Activated CD4-positive, alpha-beta T cell treated with anti-CD3 and anti-CD28 coated beads for 48 hours (primary cell): Measurements from ENCODE around the gene SLC5A12.

Experiments
- DNase-seq: peaks from one replicate; pipeline ENCODE4 v3.0.0-alpha.2; 2020

The SLC5A12 gene, protein sequence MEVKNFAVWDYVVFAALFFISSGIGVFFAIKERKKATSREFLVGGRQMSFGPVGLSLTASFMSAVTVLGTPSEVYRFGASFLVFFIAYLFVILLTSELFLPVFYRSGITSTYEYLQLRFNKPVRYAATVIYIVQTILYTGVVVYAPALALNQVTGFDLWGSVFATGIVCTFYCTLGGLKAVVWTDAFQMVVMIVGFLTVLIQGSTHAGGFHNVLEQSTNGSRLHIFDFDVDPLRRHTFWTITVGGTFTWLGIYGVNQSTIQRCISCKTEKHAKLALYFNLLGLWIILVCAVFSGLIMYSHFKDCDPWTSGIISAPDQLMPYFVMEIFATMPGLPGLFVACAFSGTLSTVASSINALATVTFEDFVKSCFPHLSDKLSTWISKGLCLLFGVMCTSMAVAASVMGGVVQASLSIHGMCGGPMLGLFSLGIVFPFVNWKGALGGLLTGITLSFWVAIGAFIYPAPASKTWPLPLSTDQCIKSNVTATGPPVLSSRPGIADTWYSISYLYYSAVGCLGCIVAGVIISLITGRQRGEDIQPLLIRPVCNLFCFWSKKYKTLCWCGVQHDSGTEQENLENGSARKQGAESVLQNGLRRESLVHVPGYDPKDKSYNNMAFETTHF

DNA sequence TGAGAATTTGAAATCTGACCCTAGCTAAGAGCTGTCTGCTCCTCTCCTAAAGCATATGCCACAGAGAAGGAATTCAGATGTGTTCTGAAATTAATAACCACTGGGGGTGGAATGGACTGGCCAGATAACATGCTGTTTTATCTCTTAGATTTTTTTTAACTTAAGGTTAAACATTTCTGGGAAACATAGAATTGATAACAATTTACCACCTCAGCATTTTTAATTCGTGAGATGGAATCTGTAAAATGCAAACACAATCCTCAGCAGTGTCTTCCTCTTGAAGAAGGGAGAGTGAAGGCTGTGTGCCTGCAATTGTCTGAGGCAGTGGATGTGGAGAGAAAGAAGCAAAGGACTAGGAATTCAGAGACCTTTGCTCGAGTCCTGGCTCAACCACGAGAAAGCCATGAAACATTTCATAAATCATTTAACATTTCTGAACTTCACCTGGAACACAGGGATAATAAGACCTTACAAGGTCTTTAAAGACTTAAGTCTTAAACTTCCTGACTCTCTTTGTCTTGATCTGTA is at the start of gene SLC5A12:
Gene SLC5A12 (minus strand): TSS at position 113 of the 528 bp plus-strand sequence. CDS start 346 bp downstream, outside the sequence.
- DNase-seq: no peak

DNA sequence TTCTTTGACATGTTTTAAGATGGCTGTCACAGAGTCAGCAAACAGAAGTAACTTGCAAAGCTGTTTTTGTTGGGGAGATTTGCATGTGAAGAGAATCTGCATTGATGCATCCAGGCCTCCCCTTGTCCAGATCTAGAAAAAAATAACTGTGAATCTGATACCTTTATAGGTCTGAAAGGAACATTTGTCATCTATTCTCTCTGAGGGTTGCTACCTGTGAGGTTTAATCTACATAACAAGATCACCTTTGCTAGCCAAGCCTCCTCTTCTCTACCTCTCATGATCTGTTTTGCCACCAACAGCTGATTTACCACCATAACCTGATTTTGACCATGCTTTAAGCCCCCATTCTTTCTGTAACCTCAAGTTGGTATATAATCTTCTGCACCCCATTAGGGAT is 47.2 kb upstream of the SLC5A12 start:
- DNase-seq: no peak

DNA sequence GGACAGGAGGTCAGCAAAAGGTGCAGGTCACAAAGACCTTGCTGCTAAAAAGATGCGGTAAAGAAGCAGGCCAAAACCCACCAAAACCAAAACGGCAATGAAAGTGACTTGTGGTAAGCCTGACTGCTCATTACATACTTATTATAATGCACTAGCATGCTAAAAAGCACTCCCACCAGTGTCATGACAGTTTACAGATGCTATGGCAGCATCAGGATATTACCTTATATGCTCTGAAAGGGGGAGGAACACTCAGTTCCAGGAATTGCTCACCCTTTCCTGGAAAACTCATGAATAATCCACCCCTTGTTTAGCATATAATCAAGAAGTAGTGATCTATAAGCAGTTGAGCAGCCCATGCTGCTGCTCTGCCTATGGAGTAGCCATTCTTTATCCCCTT is 45.2 kb upstream of the SLC5A12 start:
- DNase-seq: no peak

DNA sequence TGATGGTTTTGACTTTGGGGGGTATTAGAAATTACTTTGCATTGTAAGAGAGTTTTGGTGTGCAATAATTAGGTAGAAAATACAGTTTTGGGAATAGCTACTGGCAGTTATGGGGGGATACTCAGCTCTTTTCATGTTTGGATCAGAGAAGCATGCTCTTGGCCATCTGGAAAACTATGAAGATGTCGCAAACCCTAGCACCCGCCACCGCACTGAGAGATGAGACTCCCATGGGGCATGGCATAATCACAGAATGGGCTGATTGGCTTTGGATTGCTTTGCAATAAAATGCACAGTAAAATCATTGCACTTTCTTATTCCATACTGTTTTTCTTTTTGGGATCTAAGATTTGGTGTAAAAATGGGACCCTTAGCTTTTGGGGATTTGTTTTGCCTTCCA is 43.5 kb upstream of the SLC5A12 start:
- DNase-seq: no peak

DNA sequence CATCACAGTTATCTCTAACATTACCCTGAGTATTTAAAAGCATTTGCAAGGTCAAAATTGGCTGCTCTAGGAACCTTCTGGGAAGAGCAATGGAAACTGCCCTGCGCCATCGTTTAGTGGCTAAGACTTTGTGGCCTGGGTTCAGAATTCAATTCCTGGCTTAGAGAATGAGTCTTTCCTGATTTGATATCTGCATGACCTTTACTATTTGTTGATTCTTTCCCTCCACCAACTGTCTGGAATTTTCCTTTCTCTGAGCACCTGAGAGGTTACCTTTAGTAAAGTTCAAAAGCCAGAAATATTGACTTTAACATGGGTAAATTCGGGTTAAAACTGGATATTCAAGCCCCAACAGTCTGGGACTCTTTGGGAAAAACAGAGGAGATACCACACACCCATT is 43.0 kb upstream of the SLC5A12 start:
- no peak for DNase-seq

DNA sequence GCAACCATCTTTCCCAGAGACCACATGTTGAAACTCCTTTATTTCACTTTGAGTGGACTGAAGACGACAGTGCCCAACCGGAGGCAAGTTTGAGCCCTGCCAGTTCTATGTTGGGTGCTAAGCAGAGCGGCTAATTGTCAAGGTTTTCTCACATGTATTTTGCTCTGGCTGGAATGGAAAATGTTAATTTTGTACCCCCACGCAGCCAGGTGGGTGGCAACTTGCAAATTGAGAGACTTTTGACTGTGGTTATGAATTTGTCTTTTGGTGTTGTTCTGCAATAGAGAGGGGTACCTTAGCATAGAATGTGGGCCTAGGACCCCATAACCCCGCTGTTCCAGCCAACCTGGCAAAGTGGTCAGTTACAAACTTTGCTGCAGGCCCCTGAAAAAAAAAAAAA is 42.5 kb upstream of the SLC5A12 start:
- DNase-seq: no peak

DNA sequence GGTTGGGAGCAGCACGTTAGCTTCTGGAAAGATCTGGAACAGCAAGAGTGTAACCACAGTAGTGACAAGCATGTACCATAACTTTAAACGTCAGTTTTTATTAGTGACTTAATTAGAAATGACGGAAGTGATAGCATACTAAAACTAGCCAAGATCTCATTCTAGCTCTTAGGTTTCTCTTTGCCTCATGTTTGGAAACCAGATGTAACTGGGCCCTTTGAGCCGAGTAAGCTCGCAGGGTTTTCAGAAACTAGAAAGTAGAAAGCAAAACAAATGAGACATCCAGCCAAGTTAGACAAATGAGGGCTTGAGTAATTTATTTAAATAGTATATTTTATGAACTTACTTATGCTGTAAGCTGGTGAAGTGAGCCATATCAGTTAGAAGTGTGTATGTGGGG is 40.2 kb upstream of the SLC5A12 start:
- DNase-seq: no peak

DNA sequence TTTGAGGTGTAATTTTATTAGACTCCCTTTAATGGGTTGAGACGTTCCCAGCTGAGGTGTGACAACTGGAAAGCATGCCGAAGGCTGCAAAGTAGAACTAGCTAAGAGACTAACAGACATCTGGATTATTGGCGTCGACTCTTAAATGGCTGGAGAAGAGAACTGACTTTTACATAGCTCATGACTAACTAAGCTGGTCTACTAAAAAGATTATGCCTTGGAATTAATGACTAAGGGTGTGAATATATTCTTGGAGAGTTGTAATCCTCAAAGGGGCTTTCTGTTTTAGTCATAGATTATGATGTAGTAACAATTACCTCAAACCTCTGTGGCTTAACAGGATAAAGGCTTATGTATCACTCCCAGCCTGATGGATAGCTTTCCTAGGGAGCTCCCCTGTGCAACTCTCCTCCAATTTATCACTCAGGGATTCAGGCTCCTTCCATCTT is 39.5 kb upstream of the SLC5A12 start:
- DNase-seq: no peak

DNA sequence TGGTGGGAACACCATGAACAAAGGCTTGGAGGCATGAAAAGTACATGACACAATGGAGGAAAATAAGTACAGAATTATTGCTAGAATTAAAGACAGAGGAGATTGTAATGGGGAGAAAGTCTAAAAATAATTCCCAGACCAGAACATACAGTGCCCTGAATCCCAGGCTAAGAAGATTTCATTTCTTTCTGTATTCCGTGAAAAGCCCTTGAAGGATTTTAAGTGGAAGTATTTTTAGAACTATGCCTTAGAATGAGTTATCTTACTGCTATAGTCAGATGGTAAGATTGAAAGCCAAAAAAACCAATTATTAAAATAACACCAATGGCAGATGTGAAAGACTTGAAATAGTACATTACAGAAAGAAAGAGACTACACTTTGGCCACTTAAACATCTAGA is 36.1 kb upstream of the SLC5A12 start:
- DNase-seq: no peak

DNA sequence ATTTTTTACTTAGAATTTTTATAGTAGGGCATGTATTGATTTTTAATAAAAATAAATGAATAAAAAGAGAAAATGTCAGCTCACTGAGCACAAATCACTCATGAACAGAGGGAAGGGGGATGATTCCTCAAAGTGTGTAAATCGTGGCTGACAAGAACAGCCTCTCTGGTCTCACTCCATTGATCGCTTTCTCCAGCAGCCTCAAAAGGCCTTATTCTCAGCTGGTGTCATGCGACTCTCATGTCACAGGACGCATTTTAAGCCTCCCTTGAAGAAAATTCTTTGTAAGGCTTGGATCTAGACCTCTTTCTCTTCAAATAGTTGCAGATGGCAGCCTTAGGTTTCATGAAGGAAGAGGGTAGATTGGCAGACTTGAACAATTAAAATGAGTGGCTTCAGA is 33.9 kb upstream of the SLC5A12 start:
- no peak for DNase-seq

DNA sequence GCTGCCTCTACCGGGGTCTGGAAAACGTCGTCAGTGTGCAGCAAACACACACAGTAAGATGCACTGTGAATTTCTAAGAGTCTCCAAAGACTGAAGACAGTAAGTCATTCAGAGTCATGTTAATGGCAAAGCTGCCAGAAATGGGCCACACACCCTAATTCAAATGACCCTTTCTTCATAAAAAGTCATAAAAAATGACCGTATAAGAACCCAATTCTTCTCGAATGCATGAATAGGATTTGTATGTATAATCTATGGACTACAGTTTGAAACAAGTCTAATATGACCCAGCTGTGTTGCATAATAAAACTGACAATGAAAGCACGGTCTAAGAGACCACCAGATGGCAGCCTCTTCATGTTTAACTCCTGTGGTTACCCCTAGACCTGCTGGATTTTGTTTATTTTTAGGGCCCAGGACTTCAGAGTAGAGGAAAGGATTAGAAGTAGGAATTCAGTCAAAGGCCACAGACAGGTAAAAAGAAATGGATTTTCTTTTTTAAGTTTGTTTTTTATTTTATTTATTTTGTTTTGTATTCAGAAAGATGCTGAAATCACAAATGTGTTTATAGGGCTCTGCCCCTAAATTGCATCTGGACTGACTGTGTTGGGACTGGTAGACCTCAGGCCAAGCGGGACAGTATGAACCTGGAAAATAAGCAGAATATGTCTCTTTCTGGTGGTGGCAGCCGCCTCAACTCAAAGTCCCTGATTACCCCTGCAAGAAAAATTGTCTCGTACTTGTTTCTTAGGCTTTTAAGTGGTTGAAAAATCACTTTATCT is 32.1 kb upstream of the SLC5A12 start:
- peak; percentile 8 for DNase-seq

DNA sequence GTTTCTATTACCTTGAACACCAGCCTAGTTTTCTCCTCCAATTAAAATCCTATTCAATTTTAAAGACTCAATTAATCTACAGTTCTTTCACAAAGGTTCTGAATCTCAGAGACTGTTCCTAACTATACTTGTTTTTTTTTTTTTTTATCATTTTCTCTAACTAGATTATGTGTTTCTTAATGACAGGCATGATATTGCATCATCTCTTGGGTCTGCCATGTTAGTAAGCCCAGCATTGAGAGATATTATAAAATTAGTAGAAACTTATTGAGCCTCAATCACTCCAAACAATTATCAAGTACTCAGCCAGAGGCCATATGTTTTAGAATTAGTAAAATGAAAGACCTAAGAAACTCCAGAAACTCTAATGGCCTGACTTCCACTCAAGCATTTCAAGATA is 28.1 kb upstream of the SLC5A12 start:
- DNase-seq: no peak

DNA sequence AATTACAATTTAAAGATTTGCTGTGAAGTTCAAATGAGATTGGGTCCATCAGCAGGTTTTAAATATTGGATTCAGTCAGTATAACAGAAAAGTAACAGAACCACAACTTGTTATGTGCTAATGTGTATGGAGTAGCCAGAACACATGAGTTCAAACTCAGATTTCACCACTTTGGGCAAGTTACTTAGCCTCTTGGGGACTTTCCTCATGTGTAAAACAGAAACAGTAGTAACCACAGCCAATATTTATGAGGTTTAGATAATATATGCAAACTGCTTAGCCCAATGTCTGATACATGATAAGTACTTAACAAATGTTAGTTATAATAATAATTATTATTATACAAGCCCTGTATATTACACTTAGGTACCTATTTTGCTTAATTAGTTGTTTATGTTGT is 21.8 kb upstream of the SLC5A12 start:
- DNase-seq: no peak

DNA sequence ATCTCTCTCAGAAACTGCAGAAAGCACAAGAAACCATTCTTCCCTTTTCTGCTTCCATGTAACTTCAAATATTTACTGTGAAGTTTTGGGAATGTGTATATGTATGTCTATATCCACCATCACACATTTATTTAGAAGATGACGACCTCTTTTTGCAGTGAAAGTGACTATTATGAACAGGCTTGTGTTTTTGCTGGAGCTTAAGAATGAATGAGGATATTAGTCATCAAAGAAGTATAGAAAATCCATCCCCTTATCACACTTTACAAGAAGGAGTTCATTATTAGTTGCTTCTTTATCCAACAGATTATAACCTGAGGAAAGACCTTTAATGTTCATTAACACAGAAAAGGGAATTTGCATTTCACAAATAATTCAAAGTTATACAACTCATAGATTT is 21.1 kb upstream of the SLC5A12 start:
- no peak for DNase-seq

DNA sequence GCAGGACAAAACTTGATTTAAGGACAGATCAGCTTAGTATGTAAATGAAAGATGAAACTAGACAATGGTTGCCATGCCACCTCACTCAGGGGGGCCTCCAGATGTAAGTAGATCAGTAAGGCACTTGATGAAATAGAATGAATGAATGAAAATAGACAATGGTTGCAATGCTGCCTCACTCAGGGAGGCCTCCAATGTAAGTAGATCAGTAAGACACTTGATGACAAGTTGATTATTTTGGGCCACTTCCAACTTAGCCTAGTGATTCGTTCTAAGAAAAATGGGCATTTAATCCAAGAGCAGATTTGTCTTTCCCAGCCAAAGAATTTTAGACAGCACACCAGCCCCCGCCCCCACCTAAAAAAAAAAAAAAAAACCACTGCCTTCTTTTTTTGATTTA is 19.2 kb upstream of the SLC5A12 start:
- no peak for DNase-seq

DNA sequence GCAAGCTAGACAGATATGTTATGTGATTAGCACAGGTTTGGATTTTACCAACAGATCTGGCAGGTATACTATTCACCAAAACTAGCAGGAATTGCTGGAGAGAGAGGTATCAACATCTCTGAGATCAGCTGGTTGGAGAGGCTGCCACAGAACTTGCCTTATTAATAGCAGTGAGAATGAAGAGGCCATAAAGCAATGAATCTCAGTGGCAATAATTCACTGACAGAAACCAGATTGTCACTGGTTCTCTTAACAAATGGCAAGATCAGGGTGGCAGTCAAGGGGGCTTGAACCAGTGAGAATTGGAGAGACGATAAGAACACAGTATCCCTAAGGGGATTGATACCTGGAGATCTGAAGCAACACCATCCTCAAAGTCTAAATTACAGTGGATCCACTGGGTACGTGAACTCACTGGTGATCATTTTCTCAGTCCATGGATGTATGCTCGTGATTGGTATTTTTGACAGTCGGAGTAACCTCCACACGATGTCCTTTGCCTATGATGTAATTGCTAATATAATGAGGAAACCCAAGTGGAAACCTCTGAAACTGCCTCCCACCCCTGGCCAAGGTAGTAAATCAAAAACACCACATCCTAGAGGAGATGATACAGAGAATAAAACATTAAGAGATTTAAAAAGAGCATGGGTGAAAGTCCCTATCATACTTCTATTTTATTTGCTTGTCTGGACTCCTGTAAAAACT is 17.7 kb upstream of the SLC5A12 start:
- DNase-seq: no peak

DNA sequence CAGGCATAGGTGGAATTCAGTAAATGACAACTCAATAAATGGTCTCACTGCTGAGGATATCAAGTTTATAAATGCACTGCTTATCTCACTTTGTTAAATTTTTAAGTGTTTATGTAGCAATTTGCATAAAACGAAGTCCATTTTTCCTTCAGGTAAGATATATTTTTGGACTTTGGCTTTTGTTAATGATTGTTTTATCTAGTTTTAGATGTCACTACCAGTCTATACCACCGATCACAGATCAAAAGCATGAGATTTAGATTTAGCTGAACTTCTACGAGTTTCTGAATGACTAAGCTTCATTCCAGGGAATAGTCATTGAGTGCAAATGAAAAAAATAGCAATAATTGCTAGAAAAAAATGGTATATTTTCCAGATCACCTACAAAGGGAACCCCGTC is 12.8 kb upstream of the SLC5A12 start:
- DNase-seq: no peak

DNA sequence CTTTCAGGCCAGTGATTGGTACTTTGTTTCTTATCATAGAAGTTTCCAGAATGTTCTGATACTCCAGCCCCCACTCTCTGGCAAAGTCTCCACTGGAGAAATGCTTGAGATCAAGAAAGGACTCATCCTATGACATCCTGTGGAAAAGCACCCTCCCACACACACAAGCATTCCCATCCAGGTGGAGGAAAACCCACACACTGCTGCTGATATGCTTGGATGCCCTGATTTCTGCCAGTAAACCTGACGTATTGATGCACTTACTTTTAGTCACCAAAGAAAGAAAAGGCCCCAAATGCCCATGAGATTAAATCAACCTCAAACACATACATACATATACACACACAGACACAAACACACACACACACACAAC is 9.2 kb upstream of the SLC5A12 start:
- no peak for DNase-seq

DNA sequence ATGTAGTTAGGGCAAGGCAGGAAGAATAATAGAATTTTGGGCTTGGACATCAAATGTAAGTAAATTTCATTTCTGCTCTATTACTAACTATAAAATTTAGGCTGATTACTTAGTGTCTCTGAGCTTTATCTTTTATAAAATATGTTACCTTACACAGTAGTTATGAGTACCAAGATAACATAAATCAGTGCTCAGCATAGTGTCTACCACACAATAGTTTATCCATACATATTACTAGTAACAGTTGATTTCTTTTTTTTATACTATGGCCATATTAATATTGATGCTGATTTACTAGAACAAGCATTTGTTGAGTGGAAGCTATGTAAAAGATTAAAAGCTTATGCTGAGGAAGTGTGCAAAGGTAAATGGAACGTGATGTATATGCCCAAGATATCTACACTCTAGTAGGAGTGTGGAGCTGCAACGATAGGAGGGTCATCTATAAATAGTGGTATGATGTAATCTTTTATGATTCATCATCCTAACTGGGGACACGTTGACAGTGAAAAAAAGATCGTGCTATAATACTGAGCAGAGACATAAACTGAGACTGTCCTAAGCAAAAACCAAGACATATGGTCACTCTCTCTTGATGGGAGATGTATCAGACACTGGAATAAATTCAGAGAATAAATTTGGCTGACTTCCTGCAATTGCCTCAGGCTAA is 8.7 kb upstream of the SLC5A12 start:
- DNase-seq: no peak

DNA sequence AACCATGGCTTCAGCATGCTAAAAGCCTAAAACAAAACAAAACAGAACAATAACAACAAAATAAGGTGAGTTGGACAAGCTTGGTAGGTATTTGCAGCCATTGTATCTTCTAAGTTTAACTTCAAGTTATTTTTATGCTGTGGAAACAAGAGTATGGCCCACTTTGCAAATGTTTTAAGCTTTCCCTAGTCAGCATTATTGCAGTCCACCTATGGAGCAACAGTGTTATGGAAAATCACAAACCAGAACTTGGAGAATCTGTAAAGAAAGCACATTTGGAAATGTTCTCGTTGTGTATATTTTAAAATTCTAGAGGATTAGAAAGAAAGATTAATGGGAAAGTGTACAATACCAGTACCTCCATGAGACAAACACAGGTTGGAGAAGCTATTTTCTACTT is 7.4 kb upstream of the SLC5A12 start:
- DNase-seq: no peak

DNA sequence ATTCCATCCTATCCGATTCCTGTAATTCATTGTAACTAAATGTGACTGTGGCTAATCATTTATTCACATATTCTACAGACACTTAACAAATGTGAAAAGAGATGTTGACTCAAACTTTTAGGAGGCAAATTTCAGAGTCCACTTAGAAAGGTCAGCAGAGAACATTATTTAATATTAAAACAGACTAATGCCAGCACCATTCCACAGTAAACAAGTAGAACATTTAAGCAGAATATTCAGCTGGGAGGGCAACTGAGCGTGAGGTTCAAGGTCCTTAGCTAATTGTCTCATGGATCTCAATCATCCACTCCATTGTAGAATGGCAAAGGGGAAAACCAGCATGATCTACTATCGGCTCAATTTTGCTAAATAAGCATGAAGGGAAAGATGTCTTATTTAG is 5.1 kb upstream of the SLC5A12 start:
- DNase-seq: no peak

DNA sequence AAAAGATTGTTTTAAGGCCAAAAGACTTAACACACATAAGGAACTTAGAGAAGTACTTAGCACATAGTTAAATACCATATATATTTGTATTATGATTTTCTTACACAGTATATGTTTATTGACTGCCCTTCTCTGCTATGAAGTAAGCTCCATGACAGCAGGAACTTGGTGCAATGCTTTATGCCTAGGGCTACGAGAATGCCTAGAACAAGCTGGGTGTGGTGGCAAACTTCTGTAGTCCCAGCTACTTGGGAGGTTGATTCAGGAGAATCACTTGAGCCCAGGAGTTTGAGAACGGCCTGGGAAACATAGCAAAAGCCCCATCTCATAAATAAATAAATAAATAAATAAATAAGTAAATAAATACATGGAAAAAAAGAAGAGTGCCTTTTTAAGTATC is 1.9 kb downstream of the SLC5A12 start:
- DNase-seq: no peak
